Natural killer cell treated with Interleukin-12 subunit alpha and Interleukin-12 subunit beta and Interleukin-15 and Interleukin-18, amount 100 ng/mL, for 72 hours (primary cell): ENCODE data around the gene UBAP1L. TPM values are rescaled to one million over a fixed set of nuclear protein-coding genes. Genes with fewer than 3 reads are reported as not detected.
"Not testable (repeated sequence)": the region's sequence is repeated elsewhere in the genome, so short reads cannot be mapped to it uniquely, and the experiment has no call there.

Source experiments
- ATAC-seq, 2 donors: fragments of 150-1000 bp; cut with Tn5 transposase in 1 of 2; sonication (Bioruptor Pico), chemical (Tn5 transposase) in 1 of 2; 2 replicates each; pipeline ENCODE4 v1.10.0; 2021
- DNase-seq: peaks from one replicate; pipeline ENCODE4 v3.0.0; 2022; ENCODE audit warnings: low spot score
- H3K27ac Mint-ChIP-seq, 2 donors: 1 replicate in 1 of 2; 2 replicates in 1 of 2; pipeline ENCODE4 v1.8.0; 2022; ENCODE audit warnings: mixed read lengths in 2 of 2, mild to moderate bottlenecking in 1 of 2, moderate library complexity in 1 of 2
- H3K27me3 Mint-ChIP-seq, 2 donors: 1 replicate in 1 of 2; 2 replicates in 1 of 2; pipeline ENCODE4 v1.8.0; 2022; ENCODE audit warnings: mixed read lengths in 2 of 2
- H3K36me3 Mint-ChIP-seq: one replicate; pipeline ENCODE4 v1.8.0; 2022; ENCODE audit warnings: mixed read lengths
- H3K4me1 Mint-ChIP-seq, 2 donors: 1 replicate in 1 of 2; 2 replicates in 1 of 2; pipeline ENCODE4 v1.8.0; 2022; ENCODE audit warnings: low read depth in 2 of 2, mixed read lengths in 2 of 2, mild to moderate bottlenecking in 1 of 2
- H3K4me3 Mint-ChIP-seq: one replicate; pipeline ENCODE4 v1.8.0; 2022; ENCODE audit warnings: mixed read lengths
- H3K9me3 Mint-ChIP-seq: 2 replicates; pipeline ENCODE4 v1.8.0; 2022; ENCODE audit warnings: mixed read lengths
- total RNA-seq, 2 donors: library from RNA; stranded (reverse); gene quantifications; one replicate each; pipeline ENCODE4 v1.2.3, GENCODE V29; 2022

The UBAP1L gene
- 10 to 100 TPM in 1 of 2 donors, 1 to 10 TPM in 1; 5.7 to 14.2 TPM for total RNA-seq

DNA sequence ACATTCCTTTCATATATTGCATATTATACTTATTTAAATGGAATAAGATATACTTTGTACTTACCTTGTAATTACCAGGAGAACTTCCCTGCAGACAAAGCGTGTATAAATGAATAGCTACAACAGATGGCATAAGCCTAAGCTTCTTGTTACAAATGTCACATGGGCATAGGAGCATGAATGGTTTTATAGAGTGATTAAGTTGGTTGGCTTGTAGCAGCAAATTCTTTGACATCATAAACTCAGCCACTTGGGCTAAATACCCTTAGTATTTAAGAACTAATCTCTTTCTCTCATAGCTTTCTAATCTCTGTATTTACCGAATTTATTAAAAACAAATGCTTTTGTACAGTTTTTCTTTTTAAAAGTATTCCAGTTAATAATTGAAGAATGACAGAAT is at the start of gene UBAP1L:
Gene UBAP1L, minus strand, starts transcription at position 115 of the 400 bp plus-strand sequence. CDS start 8,985 bp downstream, outside the sequence.
- no peaks in the 10 kb centered on the region for H3K27me3 Mint-ChIP-seq
- peaks cover 21% of the 10 kb centered on the region for H3K36me3 Mint-ChIP-seq
- no peak within 1 kb of the TSS for H3K27ac Mint-ChIP-seq
- no peaks in the 10 kb centered on the region for H3K9me3 Mint-ChIP-seq
- DNase-seq (no peak), ATAC-seq (no peak)
- H3K4me1 Mint-ChIP-seq = peaks cover 0 to 4% of the 10 kb centered on the region in 2 donors
- H3K4me3 Mint-ChIP-seq = no peak within 1 kb of the TSS

DNA sequence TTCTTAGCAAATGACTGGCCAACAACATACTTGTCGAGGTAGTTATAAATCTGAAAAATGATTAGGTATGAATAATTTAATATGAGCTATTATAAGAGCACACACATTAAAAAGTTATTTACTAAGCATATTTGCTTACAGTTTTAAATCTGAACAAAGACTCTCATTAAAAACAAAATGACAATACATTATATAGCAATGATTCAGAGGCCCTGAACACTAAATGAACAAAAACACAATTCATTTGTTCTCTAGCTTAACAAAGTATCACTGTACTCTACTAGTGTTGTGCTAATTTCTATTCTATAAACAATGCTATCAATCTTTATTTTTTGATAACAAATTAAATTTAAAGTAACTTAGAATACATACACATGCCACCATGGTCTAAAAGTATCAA is 49.1 kb upstream of the UBAP1L start:
- no peak for DNase-seq
- Mint-ChIP-seq H3K27ac (no peak overlapping the region), H3K4me1 (peaks cover 0 to 3% of the 10 kb centered on the region in 2 donors), H3K4me3 (no peak overlapping the region), H3K9me3 (no peaks in the 10 kb centered on the region), H3K36me3 (no peaks in the 10 kb centered on the region), H3K27me3 (no peaks in the 10 kb centered on the region)
- ATAC-seq = no peak

DNA sequence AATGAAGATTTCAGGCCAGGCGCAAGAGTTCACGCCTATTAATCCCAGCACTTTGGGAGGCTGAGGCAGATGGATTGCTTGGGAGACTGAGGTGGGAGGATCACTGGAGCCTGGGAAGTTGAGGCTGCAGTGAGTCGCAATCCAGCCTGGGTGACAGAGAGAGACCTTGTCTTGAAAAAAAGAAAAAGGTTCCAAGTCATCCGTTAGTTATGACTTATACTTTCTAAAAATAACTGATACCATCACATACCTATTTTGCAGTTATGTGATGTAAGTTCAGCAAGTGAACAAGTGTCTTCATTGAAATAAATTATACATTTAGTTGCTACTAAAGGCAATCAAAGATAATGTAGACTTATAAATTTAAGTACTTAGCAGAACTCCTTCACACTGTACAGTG is 48.0 kb upstream of the UBAP1L start:
- H3K4me3 Mint-ChIP-seq = no peak overlapping the region
- no peaks in the 10 kb centered on the region for H3K27me3 Mint-ChIP-seq
- no peaks in the 10 kb centered on the region for H3K9me3 Mint-ChIP-seq
- H3K4me1 Mint-ChIP-seq = peaks cover 0 to 3% of the 10 kb centered on the region in 2 donors
- ATAC-seq (no peak), DNase-seq (no peak)
- no peak overlapping the region for H3K27ac Mint-ChIP-seq
- no peaks in the 10 kb centered on the region for H3K36me3 Mint-ChIP-seq

DNA sequence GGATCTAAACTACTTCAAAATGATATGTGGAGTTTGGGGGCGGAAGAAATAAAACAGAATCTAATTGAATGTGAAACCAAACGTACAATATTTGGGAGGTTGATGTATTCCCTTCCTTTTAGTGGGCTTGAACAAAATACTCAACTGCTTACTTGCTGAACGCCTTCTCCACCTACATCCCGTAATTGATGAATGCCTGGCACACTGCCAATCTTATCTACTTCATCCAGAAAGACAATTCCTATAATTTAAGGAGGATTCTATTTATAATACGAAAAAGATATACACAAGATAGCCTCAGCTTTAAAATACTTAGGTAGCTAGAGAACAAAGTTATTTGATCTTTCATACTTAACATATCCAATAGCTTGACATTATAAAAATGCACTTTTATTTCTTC is 41.7 kb upstream of the UBAP1L start:
- no peaks in the 10 kb centered on the region for H3K27me3 Mint-ChIP-seq
- H3K36me3 Mint-ChIP-seq = peaks cover 29% of the 10 kb centered on the region
- H3K4me3 Mint-ChIP-seq = no peak overlapping the region
- ATAC-seq (no peak), DNase-seq (no peak)
- no peaks in the 10 kb centered on the region for H3K9me3 Mint-ChIP-seq
- H3K4me1 Mint-ChIP-seq = no peaks in the 10 kb centered on the region
- H3K27ac Mint-ChIP-seq = no peak overlapping the region

DNA sequence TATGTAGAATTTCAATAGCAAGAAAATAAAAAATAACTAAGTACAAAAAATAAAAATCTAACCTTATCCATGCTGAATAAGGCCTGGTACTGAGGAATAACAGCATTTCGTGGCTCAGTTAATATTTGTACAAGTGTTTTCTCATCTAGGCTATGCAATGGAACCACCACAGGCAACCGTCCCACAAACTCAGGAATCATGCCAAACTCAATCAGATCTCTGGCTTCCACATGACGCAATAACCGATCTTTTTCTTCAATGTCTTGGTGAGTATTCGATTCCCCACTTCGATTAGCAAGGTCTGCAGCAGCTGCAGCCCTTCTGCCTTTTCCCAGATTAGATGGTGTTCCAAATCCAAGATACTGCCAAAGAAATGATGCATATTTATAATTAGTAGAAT is 39.7 kb upstream of the UBAP1L start:
- Mint-ChIP-seq H3K27ac (peak overlapping the region in 1 of 2 donors; percentile 40), H3K4me3 (no peak overlapping the region), H3K36me3 (peaks cover 29% of the 10 kb centered on the region), H3K27me3 (no peaks in the 10 kb centered on the region), H3K4me1 (no peaks in the 10 kb centered on the region), H3K9me3 (no peaks in the 10 kb centered on the region)
- ATAC-seq = no peak
- DNase-seq = no peak

DNA sequence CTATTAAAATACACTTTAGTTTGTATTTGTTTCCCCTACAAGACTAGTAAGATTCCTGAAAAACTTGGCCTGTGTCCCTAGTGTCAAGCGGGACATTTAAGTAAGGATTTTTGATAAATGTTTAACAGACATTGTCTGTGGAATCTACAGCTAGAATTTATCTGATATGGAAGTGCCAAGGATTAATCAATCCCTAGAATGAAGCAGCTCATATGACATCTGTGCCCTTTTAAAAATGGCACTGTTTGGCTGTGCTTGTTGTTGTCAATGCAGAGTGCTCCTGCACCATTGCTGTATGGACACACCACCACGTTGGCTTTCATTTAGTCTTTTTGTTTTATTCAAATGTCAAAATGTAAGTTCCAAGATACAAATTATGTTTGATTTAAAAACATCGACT is 32.9 kb upstream of the UBAP1L start:
- Mint-ChIP-seq H3K36me3 (peaks cover 5% of the 10 kb centered on the region), H3K27ac (no peak overlapping the region), H3K9me3 (no peaks in the 10 kb centered on the region), H3K4me3 (no peak overlapping the region), H3K27me3 (no peaks in the 10 kb centered on the region), H3K4me1 (no peaks in the 10 kb centered on the region)
- DNase-seq (no peak), ATAC-seq (no peak)

DNA sequence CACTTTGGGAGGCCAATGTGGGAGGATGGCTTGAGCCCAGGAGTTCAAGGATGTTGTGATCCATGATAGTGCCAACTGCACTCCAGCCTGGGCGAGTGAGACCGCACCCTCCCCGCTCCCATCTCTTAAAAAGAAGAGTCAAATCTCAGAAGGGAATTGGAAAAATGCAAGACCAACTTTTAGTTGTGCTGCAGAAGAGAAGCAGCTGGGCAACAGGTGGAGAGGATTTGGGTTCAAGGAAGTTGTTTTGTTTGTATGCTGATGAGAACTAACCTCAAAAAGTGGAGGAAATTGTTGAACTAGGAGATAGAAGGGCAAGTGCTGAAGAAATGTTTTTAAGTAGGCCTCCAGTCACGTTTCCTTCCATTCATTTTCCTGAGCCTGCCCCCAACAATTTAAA is 31.4 kb upstream of the UBAP1L start:
- ATAC-seq (no peak), DNase-seq (no peak)
- H3K4me1 Mint-ChIP-seq = no peaks in the 10 kb centered on the region
- no peaks in the 10 kb centered on the region for H3K9me3 Mint-ChIP-seq
- H3K4me3 Mint-ChIP-seq = no peak overlapping the region
- no peaks in the 10 kb centered on the region for H3K36me3 Mint-ChIP-seq
- no peak overlapping the region for H3K27ac Mint-ChIP-seq
- no peaks in the 10 kb centered on the region for H3K27me3 Mint-ChIP-seq

DNA sequence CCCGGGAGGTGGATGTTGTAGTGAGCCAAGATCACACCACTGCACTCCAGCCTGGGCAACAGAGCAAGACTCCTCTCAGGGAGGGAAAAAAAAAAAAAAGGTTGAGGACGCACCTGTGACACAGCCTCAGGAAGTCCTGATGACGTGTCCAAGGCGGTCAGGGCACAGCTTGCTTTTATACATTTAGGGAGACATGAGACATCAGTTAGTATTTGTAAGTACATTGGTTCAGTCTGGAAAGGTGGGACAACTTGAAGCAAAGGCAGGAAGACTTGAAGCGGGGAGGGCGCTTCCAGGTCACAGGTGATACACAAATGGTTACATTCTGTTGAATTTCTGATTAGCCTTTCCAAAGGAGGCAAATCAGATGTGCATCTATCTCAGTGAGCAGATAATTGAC is 23.6 kb upstream of the UBAP1L start:
- DNase-seq, H3K27me3 Mint-ChIP-seq, ATAC-seq, H3K36me3 Mint-ChIP-seq, H3K4me3 Mint-ChIP-seq, H3K4me1 Mint-ChIP-seq, H3K27ac Mint-ChIP-seq, H3K9me3 Mint-ChIP-seq: not testable (repeated sequence)

DNA sequence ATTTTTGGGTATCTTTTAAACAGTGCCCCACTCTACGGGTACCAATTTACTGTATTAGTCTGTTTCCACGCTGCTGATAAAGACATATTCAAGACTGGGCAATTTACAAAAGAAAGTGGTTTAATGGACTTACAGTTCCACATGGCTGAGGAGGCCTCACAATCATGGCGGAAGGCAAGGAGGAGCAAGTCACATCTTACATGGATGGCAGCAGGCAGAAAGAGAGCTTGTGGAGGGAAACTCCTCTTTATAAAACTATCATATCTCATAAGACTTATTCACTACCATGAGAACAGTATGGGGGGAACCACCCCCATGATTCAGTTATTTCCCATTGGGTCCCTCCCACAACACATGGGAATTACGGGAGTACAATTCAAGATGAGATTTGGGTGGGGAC is 22.9 kb upstream of the UBAP1L start:
- H3K27me3 Mint-ChIP-seq = not testable (repeated sequence)

DNA sequence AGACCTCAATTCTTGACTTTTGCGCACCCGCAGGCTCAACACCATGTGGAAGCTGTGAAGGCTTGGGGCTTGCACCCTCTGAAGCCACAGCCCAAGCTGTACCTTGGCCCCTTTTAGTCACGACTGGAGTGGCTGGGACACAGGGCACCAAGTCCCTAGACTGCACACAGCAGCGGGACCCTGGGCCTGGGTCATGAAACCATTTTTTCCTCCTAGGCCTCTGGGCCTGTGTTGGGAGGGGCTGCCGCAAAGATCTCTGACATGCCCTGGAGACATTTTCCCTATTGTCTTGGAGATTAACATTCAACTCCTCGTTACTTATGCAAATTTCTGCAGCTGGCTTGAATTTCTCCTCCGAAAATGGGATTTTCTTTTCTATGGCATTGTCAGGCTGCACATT is 22.1 kb upstream of the UBAP1L start:
- DNase-seq, ATAC-seq, H3K9me3 Mint-ChIP-seq, H3K36me3 Mint-ChIP-seq, H3K27ac Mint-ChIP-seq, H3K27me3 Mint-ChIP-seq, H3K4me3 Mint-ChIP-seq, H3K4me1 Mint-ChIP-seq: not testable (repeated sequence)

More for the DNA sequence above, 22.9 kb upstream of the UBAP1L start:
- H3K36me3 Mint-ChIP-seq, DNase-seq, H3K4me1 Mint-ChIP-seq, H3K4me3 Mint-ChIP-seq, H3K27ac Mint-ChIP-seq, H3K9me3 Mint-ChIP-seq, ATAC-seq: not testable (repeated sequence)

DNA sequence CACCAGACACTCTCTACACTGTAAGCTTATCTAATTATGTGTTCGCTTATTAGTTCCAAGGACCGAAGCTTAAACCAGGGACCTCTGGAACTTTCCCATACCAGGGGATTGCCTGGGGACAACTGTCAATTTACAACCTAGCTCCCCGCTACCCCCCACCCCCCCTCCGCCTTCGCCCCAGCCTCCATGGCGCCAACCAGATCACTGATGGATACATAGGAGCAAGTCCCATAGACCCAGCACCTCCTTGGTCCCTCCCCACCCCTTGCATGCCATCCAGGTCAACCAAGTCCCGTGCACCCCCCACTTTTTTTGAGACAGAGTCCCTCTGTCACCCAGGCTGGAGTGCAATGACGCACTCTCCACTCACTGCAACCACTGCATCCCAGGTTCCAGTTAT is 19.5 kb upstream of the UBAP1L start:
- Mint-ChIP-seq H3K27ac (peak overlapping the region; percentile 93 to 98), H3K27me3 (no peaks in the 10 kb centered on the region)

DNA sequence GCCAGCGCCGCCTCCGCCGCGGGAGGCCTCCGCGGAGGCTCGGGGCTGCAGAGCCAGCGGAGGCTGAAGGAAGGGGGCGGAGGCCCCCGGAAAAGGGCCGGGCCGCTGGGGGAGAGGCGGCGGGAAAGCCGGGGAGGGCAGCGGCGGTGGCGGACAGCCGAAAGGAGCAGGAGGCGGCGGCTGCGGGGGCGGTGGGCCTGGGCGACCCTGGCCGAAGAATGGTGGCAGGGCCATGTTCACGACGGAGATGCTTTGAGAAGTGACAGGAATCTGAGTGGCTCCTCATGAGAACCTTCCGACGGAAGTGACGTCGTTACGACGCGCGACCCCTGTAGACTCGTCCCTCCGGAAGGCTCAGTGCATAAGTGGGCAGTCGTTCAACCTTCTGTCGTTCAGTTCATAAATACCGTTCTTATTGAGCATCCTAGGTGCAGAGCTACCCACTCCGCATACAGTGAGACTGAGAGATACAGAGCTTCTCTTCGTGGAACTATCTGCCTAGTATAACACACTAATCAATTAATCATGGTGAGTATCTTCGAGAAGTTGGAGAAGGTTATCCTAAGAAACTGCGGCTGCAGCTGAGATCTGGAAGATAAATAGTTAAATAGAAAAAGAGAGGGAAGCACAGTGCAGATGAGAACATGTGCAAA is 18.7 kb upstream of the UBAP1L start, which contains the start of gene PDCD7:
Gene PDCD7, minus strand, starts transcription at position 261 of the 653 bp plus-strand sequence. Its CDS starts 27 bp downstream, at position 234.
- Mint-ChIP-seq H3K27me3 (no peaks in the 10 kb centered on the region), H3K27ac (peak within 1 kb of the TSS; percentile 93 to 98), H3K9me3 (no peaks in the 10 kb centered on the region), H3K36me3 (peaks cover 6% of the 10 kb centered on the region), H3K4me1 (peaks cover 11 to 20% of the 10 kb centered on the region in 2 donors), H3K4me3 (peak within 1 kb of the TSS; percentile 99)
- peak; percentile 95 for ATAC-seq
- DNase-seq = peak; percentile 88

More for the DNA sequence above, 19.5 kb upstream of the UBAP1L start:
- peak overlapping the region; percentile 99 for H3K4me3 Mint-ChIP-seq
- ATAC-seq (no peak), DNase-seq (no peak)
- peaks cover 11 to 17% of the 10 kb centered on the region in 2 donors for H3K4me1 Mint-ChIP-seq
- H3K36me3 Mint-ChIP-seq = peaks cover 6% of the 10 kb centered on the region
- H3K9me3 Mint-ChIP-seq = no peaks in the 10 kb centered on the region

DNA sequence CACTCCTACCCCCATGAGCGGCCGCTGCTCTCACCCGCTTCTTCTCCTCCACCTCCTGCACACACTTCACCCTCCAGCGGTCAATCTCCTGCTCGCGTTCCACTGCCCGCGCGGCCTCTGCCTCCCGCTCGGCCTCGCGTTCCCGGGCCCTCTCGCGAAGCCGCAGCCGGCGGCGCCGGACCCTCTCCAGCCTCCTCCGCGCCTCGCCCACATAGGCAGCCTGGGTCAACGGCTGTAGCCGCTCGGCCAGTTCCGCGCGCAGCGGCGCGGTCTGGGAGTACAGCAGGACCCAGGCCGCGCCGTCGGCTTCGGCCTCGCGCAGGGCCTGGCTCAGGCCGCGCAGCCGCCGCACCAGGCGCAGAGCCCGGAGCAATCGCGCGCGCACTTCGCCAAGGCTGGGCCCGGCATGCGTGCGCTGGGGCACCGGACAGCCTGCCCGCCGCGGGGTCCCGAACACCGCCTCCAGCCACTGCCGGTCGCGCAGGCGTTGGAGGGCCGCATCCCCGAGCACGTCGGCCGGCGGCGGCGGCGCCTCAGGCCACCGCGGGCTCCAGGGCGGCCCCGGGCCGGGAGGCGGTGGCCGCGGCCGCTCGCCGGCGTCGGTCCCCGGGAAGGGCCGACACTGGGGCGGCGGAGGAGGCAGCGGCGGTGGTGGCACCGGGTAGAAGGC is 18.0 kb upstream of the UBAP1L start:
- ATAC-seq (peak; percentile 71 to 77), DNase-seq (peak; percentile 65)
- H3K4me3 Mint-ChIP-seq = peak overlapping the region; percentile 84
- peaks cover 9% of the 10 kb centered on the region for H3K36me3 Mint-ChIP-seq
- H3K27me3 Mint-ChIP-seq = no peaks in the 10 kb centered on the region
- H3K27ac Mint-ChIP-seq = peak overlapping the region; percentile 93 to 98
- peaks cover 15 to 20% of the 10 kb centered on the region in 2 donors for H3K4me1 Mint-ChIP-seq
- no peaks in the 10 kb centered on the region for H3K9me3 Mint-ChIP-seq

DNA sequence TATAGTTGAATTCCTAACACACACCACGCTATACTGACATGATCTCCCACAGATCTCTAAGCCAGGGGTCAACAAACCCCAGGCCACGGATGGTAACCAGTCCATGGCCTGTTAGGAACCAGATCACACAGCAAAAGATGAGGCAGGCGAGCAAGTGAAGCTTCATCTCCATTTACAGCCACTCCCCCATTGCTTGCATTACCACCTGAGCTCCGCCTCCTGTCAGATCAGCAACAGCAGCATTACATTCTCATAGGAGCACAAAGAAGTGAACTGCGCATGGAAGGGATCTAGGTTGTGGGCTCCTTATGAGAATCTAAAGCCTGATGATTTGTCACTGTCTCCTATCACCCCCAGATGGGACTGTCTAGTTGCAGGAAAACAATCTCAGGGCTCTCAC is 15.9 kb upstream of the UBAP1L start:
- Mint-ChIP-seq H3K27me3 (no peaks in the 10 kb centered on the region), H3K9me3 (no peaks in the 10 kb centered on the region), H3K27ac (no peak overlapping the region), H3K4me3 (no peak overlapping the region), H3K4me1 (peaks cover 21 to 28% of the 10 kb centered on the region in 2 donors), H3K36me3 (peaks cover 16% of the 10 kb centered on the region)
- DNase-seq (no peak), ATAC-seq (no peak)
